GM12878 (cell line): Measurements from ENCODE around the gene EPHA5. TPM values are rescaled to one million over a fixed set of nuclear protein-coding genes. Genes with fewer than 3 reads are reported as not detected.

Source experiments
- ATAC-seq: fragments of 200-7000 bp; cut with Tn5 transposase; 3 replicates; pipeline ENCODE4 v1.9.1; 2020; ENCODE audit warnings: mild to moderate bottlenecking, moderate library complexity
- BruUV-seq: library from RNA; stranded (reverse); fragments of 400-500 nt; replicated peaks from 2 replicates; lab custom pipeline; 2021; lab: Mats Ljungman, UMichigan
- CTCF ChIA-PET: fragments of 300-600 bp; sonication (Branson Sonifier 250); formaldehyde crosslinking; extraction: SDS; loops from one replicate; lab custom pipeline; 2021; ENCODE audit warnings: inconsistent platforms; lab: Yijun Ruan, JAX
- POLR2A ChIA-PET: fragments of 350-600 bp; formaldehyde crosslinking; extraction: SDS; loops from one replicate; lab custom pipeline; 2021; ENCODE audit warnings: inconsistent platforms; lab: Charles Lee
- RAD21 ChIA-PET: fragments of 300-600 bp; sonication (Branson Sonifier 250); formaldehyde crosslinking; loops from one replicate; lab custom pipeline; 2023; ENCODE audit warnings: antibody characterized with exemption; ENCODE audit not compliant: unreplicated experiment; lab: Charles Lee
- SMC1A ChIA-PET: fragments of 300-600 bp; sonication (Branson Sonifier 250); formaldehyde crosslinking; loops from one replicate; lab custom pipeline; 2023; ENCODE audit not compliant: unreplicated experiment, uncharacterized antibody; lab: Charles Lee
- DNase-seq: peaks from one replicate; pipeline ENCODE4 v3.0.0-alpha.2; 2011; ENCODE audit warnings: low read depth, low spot score
- FAIRE-seq: peaks from 3 replicates; lab custom pipeline; 2011; peaks lifted over from hg19 to GRCh38; lab: Jason Lieb, UNC
- H2AFZ ChIP-seq: 2 replicates; pipeline ENCODE4 v1.6.0; 2011; ENCODE audit warnings: low read depth, low read length, control low read depth; ENCODE audit not compliant: control insufficient read depth
- H3K27ac ChIP-seq: 2 replicates; pipeline ENCODE4 v1.5.1; 2011; ENCODE audit warnings: control low read depth; ENCODE audit not compliant: control insufficient read depth, insufficient read depth
- H3K27me3 ChIP-seq, 2 experiments: replicated peaks in 1 of 2; 2 replicates each; pipeline versions ENCODE4 v1.6.0 to v1.6.1; 2011; ENCODE audit warnings: low read length in 1 of 2; ENCODE audit not compliant: control insufficient read depth in 2 of 2, insufficient read depth in 2 of 2
- H3K36me3 ChIP-seq, 2 experiments: 2 replicates each; pipeline ENCODE4 v1.5.1; 2011; ENCODE audit warnings: low read length in 1 of 2; ENCODE audit not compliant: control insufficient read depth in 2 of 2, insufficient read depth in 2 of 2
- H3K4me1 ChIP-seq: 2 replicates; pipeline ENCODE4 v1.6.1; 2011; ENCODE audit warnings: mild to moderate bottlenecking, low read length, moderate library complexity, mixed read lengths; ENCODE audit not compliant: control insufficient read depth, insufficient read depth
- H3K4me2 ChIP-seq: 2 replicates; pipeline ENCODE4 v1.6.0; 2011; ENCODE audit warnings: control low read depth; ENCODE audit not compliant: control insufficient read depth, insufficient read depth
- H3K4me3 ChIP-seq: fragments of 200-600 bp; sonication (generic); 2 replicates; pipeline ENCODE4 v1.5.1; 2016
- H3K79me2 ChIP-seq: 2 replicates; pipeline ENCODE4 v1.6.0; 2011; ENCODE audit warnings: low read length; ENCODE audit not compliant: control insufficient read depth, insufficient read depth
- H3K9ac ChIP-seq: 2 replicates; pipeline ENCODE4 v1.8.0; 2011; ENCODE audit warnings: low read length, control low read depth, mixed read lengths; ENCODE audit not compliant: control insufficient read depth, insufficient read depth
- H3K9me3 ChIP-seq: replicated peaks from 3 replicates; pipeline ENCODE4 v1.5.1; 2011; ENCODE audit warnings: mild to moderate bottlenecking, low read length; ENCODE audit not compliant: control insufficient read depth, insufficient read depth
- H4K20me1 ChIP-seq: 2 replicates; pipeline ENCODE4 v1.6.0; 2011; ENCODE audit not compliant: control insufficient read depth, insufficient read depth
- CHD1 ChIP-seq: IDR thresholded peaks from 2 replicates; pipeline ENCODE4 v1.6.1; 2012; ENCODE audit warnings: low read depth, low read length, improper control_type of control experiment
- NFXL1 ChIP-seq: fragments of 450-650 bp; IDR thresholded peaks from 2 replicates; pipeline ENCODE4 v1.6.1; 2017; ENCODE audit warnings: antibody characterized with exemption, mild to moderate bottlenecking, borderline replicate concordance
- POU2F2 ChIP-seq: IDR thresholded peaks from 3 replicates; pipeline ENCODE4 v1.6.1; 2011; ENCODE audit warnings: low read depth, mild to moderate bottlenecking, low read length, borderline replicate concordance
- SUPT20H ChIP-seq: IDR thresholded peaks from 2 replicates; pipeline ENCODE4 v1.6.1; 2011; ENCODE audit warnings: low read depth, mild to moderate bottlenecking, low read length, moderate library complexity, borderline replicate concordance; ENCODE audit not compliant: control insufficient read depth
- TCF12 ChIP-seq: IDR thresholded peaks from 2 replicates; pipeline ENCODE4 v1.6.1; 2011; ENCODE audit warnings: low read depth, mild to moderate bottlenecking, low read length
- ZNF384 ChIP-seq: IDR thresholded peaks from 2 replicates; pipeline ENCODE4 v1.6.1; 2012; ENCODE audit warnings: low read depth, mild to moderate bottlenecking, low read length, improper control_type of control experiment, borderline replicate concordance
- whole genome bisulfite sequencing: methylation state at CpG from one replicate; pipeline ENCODE4 v1.1.6; 2016; ENCODE audit warnings: low lambda C conversion rate; ENCODE audit not compliant: insufficient replicate concordance, insufficient coverage; ENCODE audit errors: missing lambda C conversion rate; 5-methylcytosine and 5-hydroxymethylcytosine counted together
- in situ Hi-C: fragments of 300-500 bp; cut with MboI; formaldehyde crosslinking; loops from 9 replicates; pipeline ENCODE4 v1.14.3; 2018; ENCODE audit warnings: mixed read lengths
- intact Hi-C: fragments of 100-400 bp; cut with micrococcal nuclease; formaldehyde crosslinking; loops from one replicate; pipeline ENCODE4 v1.14.2; 2022; ENCODE audit not compliant: unreplicated experiment
- polyA plus RNA-seq, 11 experiments: library from polyadenylated mRNA; depleted of rRNA in 4 of 11; unstranded in 6 of 11; stranded (reverse) in 5 of 11; fragments of >200 nt; fragmentation: Nextera tagmentation in 4 of 11; fragmentation: Illumina TruSeq in 1 of 11; extraction: Ambion mirVana in 4 of 11; extraction: Trizol in 1 of 11; gene quantifications; 1 replicate in 1 of 11; 2 replicates in 10 of 11; pipeline versions ENCODE4 v1.2.1 to v1.2.3, GENCODE V29; 2011 to 2016; ENCODE audit warnings: inconsistent platforms in 2 of 11, missing spikeins in 2 of 11, low read depth in 1 of 11
- total RNA-seq, 4 experiments: library from RNA; depleted of rRNA in 3 of 4; stranded (reverse); fragments of >200 nt in 3 of 4; fragmentation: Illumina TruSeq in 1 of 4; extraction: Trizol in 1 of 4; gene quantifications; 2 replicates each; pipeline versions ENCODE4 v1.2.1 to v1.2.3, GENCODE V29; 2013 to 2021
- TF ChIP-seq, protein P1 (sequence below): fragments of 450-650 bp; IDR thresholded peaks from 2 replicates; pipeline ENCODE4 v1.6.1; 2017; ENCODE audit warnings: antibody characterized with exemption, mild to moderate bottlenecking, moderate library complexity
- TF ChIP-seq, protein P2 (sequence below): IDR thresholded peaks from 2 replicates; pipeline ENCODE4 v1.6.1; 2012; ENCODE audit warnings: low read length, inconsistent platforms
- TF ChIP-seq, protein P3 (sequence below): IDR thresholded peaks from 2 replicates; pipeline ENCODE4 v1.6.1; 2012; ENCODE audit warnings: low read depth, low read length, improper control_type of control experiment
- TF ChIP-seq, protein P4 (sequence below): fragments of 450-650 bp; IDR thresholded peaks from 2 replicates; pipeline ENCODE4 v1.6.1; 2017; ENCODE audit warnings: mild to moderate bottlenecking, moderate library complexity
- TF ChIP-seq, protein P5 (sequence below): fragments of 450-650 bp; IDR thresholded peaks from 2 replicates; pipeline ENCODE4 v1.6.1; 2017; ENCODE audit warnings: mild to moderate bottlenecking, low read depth, inconsistent platforms; ENCODE audit not compliant: poor library complexity, severe bottlenecking

Gene EPHA5
- total and polyA plus RNA-seq, 10 of the 15 experiments (the other 5 are each of a cell fraction or from before 2014, with no cell fraction given) = not detected

DNA sequence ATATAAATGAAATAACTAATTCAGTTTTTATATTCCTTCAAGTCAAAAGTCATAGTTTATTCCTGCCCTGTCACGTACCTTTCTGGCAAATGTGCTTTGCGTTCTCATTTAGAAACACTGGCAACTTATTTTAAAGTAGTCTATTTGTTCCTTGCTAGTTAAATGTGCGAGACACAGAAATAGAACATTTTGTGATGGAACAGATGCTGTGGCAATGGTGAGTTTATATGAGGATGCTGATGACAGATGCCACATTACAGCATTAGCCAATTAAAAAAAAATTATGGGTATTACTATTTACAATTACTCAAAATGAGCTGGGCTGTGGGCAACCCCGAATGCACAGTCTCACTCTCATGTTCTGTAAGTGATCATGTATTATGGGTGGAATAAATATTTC is 26.1 kb upstream of the EPHA5 start:
- SMC1A ChIA-PET = no interaction called here
- BruUV-seq = no TSS peak
- 18% methylated on average over 4 of the region's 4 CpGs for WGBS

More for the DNA sequence above, 26.1 kb upstream of the EPHA5 start:
- DNase-seq = no peak
- ATAC-seq = no peak
- Histone ChIP-seq H3K4me2 (no peak overlapping the region), H2AFZ (no peak overlapping the region), H4K20me1 (no peaks in the 10 kb centered on the region), H3K27ac (no peak overlapping the region), H3K9me3 (no peaks in the 10 kb centered on the region), H3K4me3 (no peak overlapping the region), H3K9ac (no peak overlapping the region), H3K4me1 (no peaks in the 10 kb centered on the region), H3K27me3 (no peaks in the 10 kb centered on the region), H3K36me3 (no peaks in the 10 kb centered on the region), H3K79me2 (no peaks in the 10 kb centered on the region)
- ChIA-PET POLR2A (no interaction called here), CTCF (no interaction called here), RAD21 (no interaction called here)
- intact Hi-C loops = no loop called here
- FAIRE-seq = no peak
- in situ Hi-C loops = no loop called here
- TF ChIP-seq SUPT20H = no peak
- TF ChIP-seq TCF12 = no peak
- TF ChIP-seq, protein P1, sequence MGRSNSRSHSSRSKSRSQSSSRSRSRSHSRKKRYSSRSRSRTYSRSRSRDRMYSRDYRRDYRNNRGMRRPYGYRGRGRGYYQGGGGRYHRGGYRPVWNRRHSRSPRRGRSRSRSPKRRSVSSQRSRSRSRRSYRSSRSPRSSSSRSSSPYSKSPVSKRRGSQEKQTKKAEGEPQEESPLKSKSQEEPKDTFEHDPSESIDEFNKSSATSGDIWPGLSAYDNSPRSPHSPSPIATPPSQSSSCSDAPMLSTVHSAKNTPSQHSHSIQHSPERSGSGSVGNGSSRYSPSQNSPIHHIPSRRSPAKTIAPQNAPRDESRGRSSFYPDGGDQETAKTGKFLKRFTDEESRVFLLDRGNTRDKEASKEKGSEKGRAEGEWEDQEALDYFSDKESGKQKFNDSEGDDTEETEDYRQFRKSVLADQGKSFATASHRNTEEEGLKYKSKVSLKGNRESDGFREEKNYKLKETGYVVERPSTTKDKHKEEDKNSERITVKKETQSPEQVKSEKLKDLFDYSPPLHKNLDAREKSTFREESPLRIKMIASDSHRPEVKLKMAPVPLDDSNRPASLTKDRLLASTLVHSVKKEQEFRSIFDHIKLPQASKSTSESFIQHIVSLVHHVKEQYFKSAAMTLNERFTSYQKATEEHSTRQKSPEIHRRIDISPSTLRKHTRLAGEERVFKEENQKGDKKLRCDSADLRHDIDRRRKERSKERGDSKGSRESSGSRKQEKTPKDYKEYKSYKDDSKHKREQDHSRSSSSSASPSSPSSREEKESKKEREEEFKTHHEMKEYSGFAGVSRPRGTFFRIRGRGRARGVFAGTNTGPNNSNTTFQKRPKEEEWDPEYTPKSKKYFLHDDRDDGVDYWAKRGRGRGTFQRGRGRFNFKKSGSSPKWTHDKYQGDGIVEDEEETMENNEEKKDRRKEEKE = no peak
- TF ChIP-seq, protein P2, sequence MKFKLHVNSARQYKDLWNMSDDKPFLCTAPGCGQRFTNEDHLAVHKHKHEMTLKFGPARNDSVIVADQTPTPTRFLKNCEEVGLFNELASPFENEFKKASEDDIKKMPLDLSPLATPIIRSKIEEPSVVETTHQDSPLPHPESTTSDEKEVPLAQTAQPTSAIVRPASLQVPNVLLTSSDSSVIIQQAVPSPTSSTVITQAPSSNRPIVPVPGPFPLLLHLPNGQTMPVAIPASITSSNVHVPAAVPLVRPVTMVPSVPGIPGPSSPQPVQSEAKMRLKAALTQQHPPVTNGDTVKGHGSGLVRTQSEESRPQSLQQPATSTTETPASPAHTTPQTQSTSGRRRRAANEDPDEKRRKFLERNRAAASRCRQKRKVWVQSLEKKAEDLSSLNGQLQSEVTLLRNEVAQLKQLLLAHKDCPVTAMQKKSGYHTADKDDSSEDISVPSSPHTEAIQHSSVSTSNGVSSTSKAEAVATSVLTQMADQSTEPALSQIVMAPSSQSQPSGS = no peak
- no peak for TF ChIP-seq CHD1
- TF ChIP-seq, protein P3, sequence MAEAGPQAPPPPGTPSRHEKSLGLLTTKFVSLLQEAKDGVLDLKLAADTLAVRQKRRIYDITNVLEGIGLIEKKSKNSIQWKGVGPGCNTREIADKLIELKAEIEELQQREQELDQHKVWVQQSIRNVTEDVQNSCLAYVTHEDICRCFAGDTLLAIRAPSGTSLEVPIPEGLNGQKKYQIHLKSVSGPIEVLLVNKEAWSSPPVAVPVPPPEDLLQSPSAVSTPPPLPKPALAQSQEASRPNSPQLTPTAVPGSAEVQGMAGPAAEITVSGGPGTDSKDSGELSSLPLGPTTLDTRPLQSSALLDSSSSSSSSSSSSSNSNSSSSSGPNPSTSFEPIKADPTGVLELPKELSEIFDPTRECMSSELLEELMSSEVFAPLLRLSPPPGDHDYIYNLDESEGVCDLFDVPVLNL = no peak
- TF ChIP-seq NFXL1 = no peak
- TF ChIP-seq ZNF384 = no peak
- TF ChIP-seq, protein P4, sequence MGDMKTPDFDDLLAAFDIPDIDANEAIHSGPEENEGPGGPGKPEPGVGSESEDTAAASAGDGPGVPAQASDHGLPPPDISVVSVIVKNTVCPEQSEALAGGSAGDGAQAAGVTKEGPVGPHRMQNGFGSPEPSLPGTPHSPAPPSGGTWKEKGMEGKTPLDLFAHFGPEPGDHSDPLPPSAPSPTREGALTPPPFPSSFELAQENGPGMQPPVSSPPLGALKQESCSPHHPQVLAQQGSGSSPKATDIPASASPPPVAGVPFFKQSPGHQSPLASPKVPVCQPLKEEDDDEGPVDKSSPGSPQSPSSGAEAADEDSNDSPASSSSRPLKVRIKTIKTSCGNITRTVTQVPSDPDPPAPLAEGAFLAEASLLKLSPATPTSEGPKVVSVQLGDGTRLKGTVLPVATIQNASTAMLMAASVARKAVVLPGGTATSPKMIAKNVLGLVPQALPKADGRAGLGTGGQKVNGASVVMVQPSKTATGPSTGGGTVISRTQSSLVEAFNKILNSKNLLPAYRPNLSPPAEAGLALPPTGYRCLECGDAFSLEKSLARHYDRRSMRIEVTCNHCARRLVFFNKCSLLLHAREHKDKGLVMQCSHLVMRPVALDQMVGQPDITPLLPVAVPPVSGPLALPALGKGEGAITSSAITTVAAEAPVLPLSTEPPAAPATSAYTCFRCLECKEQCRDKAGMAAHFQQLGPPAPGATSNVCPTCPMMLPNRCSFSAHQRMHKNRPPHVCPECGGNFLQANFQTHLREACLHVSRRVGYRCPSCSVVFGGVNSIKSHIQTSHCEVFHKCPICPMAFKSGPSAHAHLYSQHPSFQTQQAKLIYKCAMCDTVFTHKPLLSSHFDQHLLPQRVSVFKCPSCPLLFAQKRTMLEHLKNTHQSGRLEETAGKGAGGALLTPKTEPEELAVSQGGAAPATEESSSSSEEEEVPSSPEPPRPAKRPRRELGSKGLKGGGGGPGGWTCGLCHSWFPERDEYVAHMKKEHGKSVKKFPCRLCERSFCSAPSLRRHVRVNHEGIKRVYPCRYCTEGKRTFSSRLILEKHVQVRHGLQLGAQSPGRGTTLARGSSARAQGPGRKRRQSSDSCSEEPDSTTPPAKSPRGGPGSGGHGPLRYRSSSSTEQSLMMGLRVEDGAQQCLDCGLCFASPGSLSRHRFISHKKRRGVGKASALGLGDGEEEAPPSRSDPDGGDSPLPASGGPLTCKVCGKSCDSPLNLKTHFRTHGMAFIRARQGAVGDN = no peak
- TF ChIP-seq, protein P5, sequence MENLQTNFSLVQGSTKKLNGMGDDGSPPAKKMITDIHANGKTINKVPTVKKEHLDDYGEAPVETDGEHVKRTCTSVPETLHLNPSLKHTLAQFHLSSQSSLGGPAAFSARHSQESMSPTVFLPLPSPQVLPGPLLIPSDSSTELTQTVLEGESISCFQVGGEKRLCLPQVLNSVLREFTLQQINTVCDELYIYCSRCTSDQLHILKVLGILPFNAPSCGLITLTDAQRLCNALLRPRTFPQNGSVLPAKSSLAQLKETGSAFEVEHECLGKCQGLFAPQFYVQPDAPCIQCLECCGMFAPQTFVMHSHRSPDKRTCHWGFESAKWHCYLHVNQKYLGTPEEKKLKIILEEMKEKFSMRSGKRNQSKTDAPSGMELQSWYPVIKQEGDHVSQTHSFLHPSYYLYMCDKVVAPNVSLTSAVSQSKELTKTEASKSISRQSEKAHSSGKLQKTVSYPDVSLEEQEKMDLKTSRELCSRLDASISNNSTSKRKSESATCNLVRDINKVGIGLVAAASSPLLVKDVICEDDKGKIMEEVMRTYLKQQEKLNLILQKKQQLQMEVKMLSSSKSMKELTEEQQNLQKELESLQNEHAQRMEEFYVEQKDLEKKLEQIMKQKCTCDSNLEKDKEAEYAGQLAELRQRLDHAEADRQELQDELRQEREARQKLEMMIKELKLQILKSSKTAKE = no peak
- no peak for TF ChIP-seq POU2F2
